Ramos (cell line): Measurements from ENCODE around the gene EMSY.

ENCODE experiments used
- in situ Hi-C: fragments of 300-500 bp; cut with MboI; formaldehyde crosslinking; loops from one replicate; pipeline ENCODE4 v1.14.3; 2022; ENCODE audit warnings: low sequenced_read_pairs; ENCODE audit not compliant: unreplicated experiment

The EMSY gene

GRCh38 chr11:76448506-76448905 is 3.7 kb downstream of the EMSY start:
- in situ Hi-C loops, result no loop called here

- in situ Hi-C loops, result no loop called here
Measured at GRCh38 chr11:76453248-76453647, 8.4 kb downstream of the EMSY start.

- in situ Hi-C loops, result no loop called here
Measured at GRCh38 chr11:76455331-76455730, 10.5 kb downstream of the EMSY start.

- in situ Hi-C loops, result no loop called here
Measured at GRCh38 chr11:76455931-76456330, 11.1 kb downstream of the EMSY start.

GRCh38 chr11:76456571-76456970 is 11.8 kb downstream of the EMSY start:
- in situ Hi-C loops, result no loop called here

GRCh38 chr11:76459299-76459698 is 14.5 kb downstream of the EMSY start:
- in situ Hi-C loops, result no loop called here

GRCh38 chr11:76459846-76460245 is 15.0 kb downstream of the EMSY start:
- in situ Hi-C loops, result no loop called here

- in situ Hi-C loops, result no loop called here
Measured at GRCh38 chr11:76462317-76462716, 17.5 kb downstream of the EMSY start.

- in situ Hi-C loops, result no loop called here
Measured at GRCh38 chr11:76465701-76466100, 20.9 kb downstream of the EMSY start.

GRCh38 chr11:76466666-76467065 is 21.8 kb downstream of the EMSY start:
- in situ Hi-C loops, result no loop called here

- in situ Hi-C loops, result no loop called here
Measured at GRCh38 chr11:76469141-76469540, 24.3 kb downstream of the EMSY start.

GRCh38 chr11:76471382-76471781 is 26.6 kb downstream of the EMSY start:
- in situ Hi-C loops, result no loop called here

GRCh38 chr11:76480241-76480640 is 35.4 kb downstream of the EMSY start:
- in situ Hi-C loops, result no loop called here

GRCh38 chr11:76491644-76492043 is 46.8 kb downstream of the EMSY start:
- in situ Hi-C loops, result no loop called here

- in situ Hi-C loops, result no loop called here
Measured at GRCh38 chr11:76493040-76493439, 48.2 kb downstream of the EMSY start.

GRCh38 chr11:76493626-76494539 is 49.1 kb downstream of the EMSY start:
- in situ Hi-C loops, result no loop called here

GRCh38 chr11:76495019-76495418 is 50.2 kb downstream of the EMSY start:
- in situ Hi-C loops, result no loop called here

- in situ Hi-C loops, result no loop called here
Measured at GRCh38 chr11:76496174-76496573, 51.4 kb downstream of the EMSY start.

- in situ Hi-C loops, result no loop called here
Measured at GRCh38 chr11:76501526-76502202, 56.8 kb downstream of the EMSY start.

- in situ Hi-C loops, result no loop called here
Measured at GRCh38 chr11:76506833-76507232, 62.0 kb downstream of the EMSY start.
